Ishikawa (cell line): ENCODE data around the gene GRK1.
A peak's percentile ranks its signal among the peaks of the same experiment; 100 is the strongest.

ENCODE experiments used
- CEBPB ChIP-seq: IDR thresholded peaks from 2 replicates; pipeline ENCODE4 v1.6.1; 2012
- CREB1 ChIP-seq: IDR thresholded peaks from 2 replicates; pipeline ENCODE4 v1.6.1; 2012; ENCODE audit warnings: low read depth
- EGR1 ChIP-seq: IDR thresholded peaks from 2 replicates; pipeline ENCODE4 v1.6.1; 2012
- EP300 ChIP-seq: IDR thresholded peaks from 2 replicates; pipeline ENCODE4 v1.6.1; 2012; ENCODE audit warnings: borderline replicate concordance
- FOXM1 ChIP-seq: IDR thresholded peaks from 2 replicates; pipeline ENCODE4 v1.6.1; 2012; ENCODE audit warnings: low read depth, borderline replicate concordance
- NFIC ChIP-seq: IDR thresholded peaks from 2 replicates; pipeline ENCODE4 v1.6.1; 2012
- RAD21 ChIP-seq: IDR thresholded peaks from 2 replicates; pipeline ENCODE4 v1.6.1; 2012; ENCODE audit warnings: low read depth
- TAF1 ChIP-seq: IDR thresholded peaks from 2 replicates; pipeline ENCODE4 v1.6.1; 2012; ENCODE audit warnings: low read depth, mild to moderate bottlenecking
- TCF12 ChIP-seq: IDR thresholded peaks from 2 replicates; pipeline ENCODE4 v1.6.1; 2012; ENCODE audit warnings: low read depth
- TEAD4 ChIP-seq: IDR thresholded peaks from 2 replicates; pipeline ENCODE4 v1.6.1; 2012
- YY1 ChIP-seq: IDR thresholded peaks from 2 replicates; pipeline ENCODE4 v1.6.1; 2012; ENCODE audit warnings: low read depth
- ZBTB7A ChIP-seq: IDR thresholded peaks from 2 replicates; pipeline ENCODE4 v1.6.1; 2012; ENCODE audit warnings: low read depth
- TF ChIP-seq, protein P1 (sequence below): IDR thresholded peaks from 2 replicates; pipeline ENCODE4 v1.6.1; 2012; ENCODE audit warnings: low read depth, mild to moderate bottlenecking
- TF ChIP-seq, protein P2 (sequence below): IDR thresholded peaks from 2 replicates; pipeline ENCODE4 v1.6.1; 2012
- TF ChIP-seq, protein P3 (sequence below): IDR thresholded peaks from 2 replicates; pipeline ENCODE4 v1.6.1; 2012

Gene GRK1

DNA sequence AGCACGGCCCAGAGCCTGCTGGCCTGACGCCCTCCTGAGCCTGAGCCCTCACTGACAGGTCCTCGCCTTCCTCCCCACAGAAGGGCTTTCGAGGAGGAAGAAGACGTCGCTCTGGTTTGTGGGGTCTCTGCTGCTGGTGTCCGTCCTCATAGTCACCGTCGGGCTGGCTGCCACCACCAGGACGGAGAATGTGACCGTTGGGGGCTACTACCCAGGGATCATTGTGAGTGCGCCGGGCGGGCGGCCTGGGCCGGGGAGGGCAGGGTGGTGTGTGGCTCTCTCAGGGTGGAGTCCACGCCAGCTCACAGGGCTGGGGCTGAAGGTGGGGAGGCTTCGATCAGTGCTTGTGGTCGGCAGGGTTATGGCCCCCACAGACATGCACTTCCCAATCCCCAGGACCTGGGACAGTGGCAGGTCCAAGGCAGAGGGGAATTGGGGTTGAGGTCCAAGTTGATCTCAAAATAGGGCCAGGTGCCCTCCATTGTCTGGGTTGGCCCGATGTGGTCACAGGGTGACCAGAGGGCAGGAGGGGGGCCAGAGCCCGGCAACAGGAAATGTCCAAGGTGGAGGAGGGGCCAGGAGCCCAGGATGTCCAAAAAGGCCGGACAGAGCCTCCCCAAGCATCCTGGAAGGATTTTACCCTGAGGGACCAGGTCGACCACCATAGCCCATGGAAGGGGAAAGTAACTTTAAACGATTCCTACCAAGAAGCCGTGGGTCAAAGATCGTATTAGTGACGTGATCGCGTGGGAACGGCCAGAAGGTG lies 99.2 kb downstream of the GRK1 start:
- TF ChIP-seq, protein P1, sequence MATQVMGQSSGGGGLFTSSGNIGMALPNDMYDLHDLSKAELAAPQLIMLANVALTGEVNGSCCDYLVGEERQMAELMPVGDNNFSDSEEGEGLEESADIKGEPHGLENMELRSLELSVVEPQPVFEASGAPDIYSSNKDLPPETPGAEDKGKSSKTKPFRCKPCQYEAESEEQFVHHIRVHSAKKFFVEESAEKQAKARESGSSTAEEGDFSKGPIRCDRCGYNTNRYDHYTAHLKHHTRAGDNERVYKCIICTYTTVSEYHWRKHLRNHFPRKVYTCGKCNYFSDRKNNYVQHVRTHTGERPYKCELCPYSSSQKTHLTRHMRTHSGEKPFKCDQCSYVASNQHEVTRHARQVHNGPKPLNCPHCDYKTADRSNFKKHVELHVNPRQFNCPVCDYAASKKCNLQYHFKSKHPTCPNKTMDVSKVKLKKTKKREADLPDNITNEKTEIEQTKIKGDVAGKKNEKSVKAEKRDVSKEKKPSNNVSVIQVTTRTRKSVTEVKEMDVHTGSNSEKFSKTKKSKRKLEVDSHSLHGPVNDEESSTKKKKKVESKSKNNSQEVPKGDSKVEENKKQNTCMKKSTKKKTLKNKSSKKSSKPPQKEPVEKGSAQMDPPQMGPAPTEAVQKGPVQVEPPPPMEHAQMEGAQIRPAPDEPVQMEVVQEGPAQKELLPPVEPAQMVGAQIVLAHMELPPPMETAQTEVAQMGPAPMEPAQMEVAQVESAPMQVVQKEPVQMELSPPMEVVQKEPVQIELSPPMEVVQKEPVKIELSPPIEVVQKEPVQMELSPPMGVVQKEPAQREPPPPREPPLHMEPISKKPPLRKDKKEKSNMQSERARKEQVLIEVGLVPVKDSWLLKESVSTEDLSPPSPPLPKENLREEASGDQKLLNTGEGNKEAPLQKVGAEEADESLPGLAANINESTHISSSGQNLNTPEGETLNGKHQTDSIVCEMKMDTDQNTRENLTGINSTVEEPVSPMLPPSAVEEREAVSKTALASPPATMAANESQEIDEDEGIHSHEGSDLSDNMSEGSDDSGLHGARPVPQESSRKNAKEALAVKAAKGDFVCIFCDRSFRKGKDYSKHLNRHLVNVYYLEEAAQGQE: peak; percentile 36; the same call in 1 of the 2 replicates
- TF ChIP-seq, protein P2, sequence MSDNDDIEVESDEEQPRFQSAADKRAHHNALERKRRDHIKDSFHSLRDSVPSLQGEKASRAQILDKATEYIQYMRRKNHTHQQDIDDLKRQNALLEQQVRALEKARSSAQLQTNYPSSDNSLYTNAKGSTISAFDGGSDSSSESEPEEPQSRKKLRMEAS: no peak
- no peak for TF ChIP-seq TCF12
- no peak for TF ChIP-seq RAD21
- TF ChIP-seq CEBPB: no peak
- TF ChIP-seq TEAD4: no peak

DNA sequence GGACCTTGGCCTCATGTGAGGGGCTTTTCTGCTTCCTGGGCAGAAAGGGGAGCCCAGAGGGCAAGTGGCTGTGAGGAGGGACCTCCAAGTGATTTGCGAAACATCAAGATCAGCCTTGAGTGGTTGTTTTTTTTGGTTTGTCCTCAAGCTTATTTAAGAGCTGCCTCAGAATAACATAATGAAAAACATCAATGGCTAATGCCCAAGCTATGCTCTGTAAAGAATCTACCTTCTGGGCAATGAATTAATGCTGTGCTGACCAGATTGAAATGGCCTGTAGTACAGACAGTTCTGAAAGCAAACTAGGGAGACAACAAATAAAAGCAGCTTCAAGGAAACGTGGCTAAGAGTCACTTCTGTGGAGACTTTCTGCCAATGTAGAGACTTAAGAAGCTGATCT lies 100.3 kb downstream of the GRK1 start:
- no peak for TF ChIP-seq CEBPB
- TF ChIP-seq TAF1: no peak
- TF ChIP-seq, protein P1: no peak
- no peak for TF ChIP-seq ZBTB7A
- no peak for TF ChIP-seq TCF12
- TF ChIP-seq RAD21: no peak
- TF ChIP-seq, protein P2: no peak
- no peak for TF ChIP-seq CREB1
- TF ChIP-seq EGR1: no peak
- TF ChIP-seq NFIC: no peak
- no peak for TF ChIP-seq FOXM1
- no peak for TF ChIP-seq EP300
- TF ChIP-seq TEAD4: no peak
- TF ChIP-seq, protein P3, sequence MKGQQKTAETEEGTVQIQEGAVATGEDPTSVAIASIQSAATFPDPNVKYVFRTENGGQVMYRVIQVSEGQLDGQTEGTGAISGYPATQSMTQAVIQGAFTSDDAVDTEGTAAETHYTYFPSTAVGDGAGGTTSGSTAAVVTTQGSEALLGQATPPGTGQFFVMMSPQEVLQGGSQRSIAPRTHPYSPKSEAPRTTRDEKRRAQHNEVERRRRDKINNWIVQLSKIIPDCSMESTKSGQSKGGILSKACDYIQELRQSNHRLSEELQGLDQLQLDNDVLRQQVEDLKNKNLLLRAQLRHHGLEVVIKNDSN: no peak
- TF ChIP-seq YY1: no peak

DNA sequence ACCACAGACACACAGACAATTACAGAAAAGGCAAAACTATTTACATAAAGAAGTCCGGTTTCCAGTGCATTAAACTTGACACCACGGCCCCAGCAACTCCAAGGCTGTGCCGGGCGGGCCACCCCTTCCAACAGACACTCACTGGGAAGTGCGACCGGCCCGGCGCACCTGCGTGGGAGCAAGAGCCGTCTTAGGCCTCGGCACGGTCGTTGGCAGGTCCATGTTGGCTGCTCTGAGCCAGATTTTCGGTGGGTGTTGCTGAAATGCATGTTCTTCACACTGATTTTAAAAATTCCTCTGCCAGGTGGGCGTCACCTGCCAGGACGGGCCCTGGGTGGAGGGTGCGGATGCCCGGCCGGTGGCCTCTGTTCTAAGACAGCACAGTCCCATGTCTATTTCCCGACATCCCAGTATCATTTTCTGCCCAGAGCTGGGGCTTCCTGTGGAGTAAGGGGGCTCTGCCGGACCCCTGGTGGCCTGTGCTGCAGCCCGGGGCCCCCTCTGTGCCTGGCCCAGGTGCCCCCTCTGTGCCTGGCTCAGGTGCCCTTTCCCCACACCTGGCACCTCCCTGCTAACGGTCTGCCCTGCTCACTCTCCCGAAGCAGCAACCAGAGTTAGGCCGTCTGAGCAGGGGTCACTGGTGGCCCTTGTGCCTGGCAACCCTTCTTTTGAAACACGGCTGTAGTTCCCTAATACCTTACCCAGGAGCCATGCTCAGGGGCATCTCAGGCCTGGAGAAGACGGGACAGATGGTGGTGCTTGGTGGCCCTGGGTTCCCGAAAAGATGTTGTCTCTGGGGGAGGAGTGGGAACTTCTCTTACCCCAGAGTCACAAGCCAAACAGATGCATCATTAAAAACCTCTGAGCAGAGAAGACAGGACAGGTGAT lies 101.2 kb downstream of the GRK1 start:
- TF ChIP-seq, protein P2: no peak
- TF ChIP-seq TCF12 (no peak), CEBPB (no peak)

DNA sequence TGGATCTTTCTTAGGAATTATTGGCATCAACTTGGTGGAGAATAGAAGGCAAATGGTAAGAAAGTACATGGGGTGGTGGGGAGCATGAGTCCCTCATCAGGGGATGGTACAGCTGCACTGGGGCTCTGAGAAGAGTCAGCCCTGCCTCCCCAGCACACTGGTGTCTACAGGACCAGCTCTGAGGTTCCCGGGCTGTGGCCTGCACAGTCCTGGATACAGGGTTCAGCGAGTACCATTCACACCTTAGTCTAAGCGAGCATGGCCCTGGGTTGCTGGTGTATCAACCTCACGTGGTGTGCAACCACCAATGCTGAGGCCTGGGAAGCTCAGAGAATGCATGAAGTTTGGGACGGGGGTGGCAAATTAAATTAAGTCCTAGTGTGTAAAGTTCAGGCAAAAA lies 102.1 kb downstream of the GRK1 start:
- no peak for TF ChIP-seq EP300
- TF ChIP-seq FOXM1: no peak
- TF ChIP-seq RAD21: no peak
- TF ChIP-seq CREB1: no peak
- no peak for TF ChIP-seq YY1
- TF ChIP-seq ZBTB7A: no peak
- TF ChIP-seq, protein P3: no peak
- TF ChIP-seq, protein P1: no peak
- TF ChIP-seq TEAD4: no peak
- TF ChIP-seq, protein P2: no peak
- TF ChIP-seq CEBPB: no peak
- no peak for TF ChIP-seq TCF12
